ENCODE measurements around the gene LYPD5.

LYPD5 gene

GRCh38 chr19:43749898-43750297 lies 52.3 kb downstream of the LYPD5 start:
- no peak for DNase-seq

- no peak for DNase-seq
These were observed 53.1 kb downstream of the LYPD5 start for GRCh38 chr19:43749152-43749551.

- no peak for DNase-seq
These were observed 53.6 kb downstream of the LYPD5 start for GRCh38 chr19:43748685-43749084.

GRCh38 chr19:43748205-43748594 lies 54.0 kb downstream of the LYPD5 start:
- DNase-seq = no peak

GRCh38 chr19:43747557-43748204 lies 54.6 kb downstream of the LYPD5 start:
- no peak for DNase-seq

All from NCI-H226 (cell line).